Hepatocyte (in vitro differentiated cells): ENCODE measurements around the gene DACT2.

Experiments used
- EZH2phosphoT487 ChIP-seq: fragments of 200-600 bp; sonication (generic); IDR thresholded peaks from one replicate; pipeline ENCODE4 v1.6.1; 2018; ENCODE audit warnings: antibody characterized with exemption, mild to moderate bottlenecking, low read depth, moderate library complexity; ENCODE audit not compliant: unreplicated experiment, severe bottlenecking
- TF ChIP-seq, protein P1 (sequence below): fragments of 200-600 bp; sonication (generic); IDR thresholded peaks from 2 replicates; pipeline ENCODE4 v1.5.1; 2016; ENCODE audit warnings: antibody characterized with exemption, mild to moderate bottlenecking; ENCODE audit not compliant: poor library complexity

DNA sequence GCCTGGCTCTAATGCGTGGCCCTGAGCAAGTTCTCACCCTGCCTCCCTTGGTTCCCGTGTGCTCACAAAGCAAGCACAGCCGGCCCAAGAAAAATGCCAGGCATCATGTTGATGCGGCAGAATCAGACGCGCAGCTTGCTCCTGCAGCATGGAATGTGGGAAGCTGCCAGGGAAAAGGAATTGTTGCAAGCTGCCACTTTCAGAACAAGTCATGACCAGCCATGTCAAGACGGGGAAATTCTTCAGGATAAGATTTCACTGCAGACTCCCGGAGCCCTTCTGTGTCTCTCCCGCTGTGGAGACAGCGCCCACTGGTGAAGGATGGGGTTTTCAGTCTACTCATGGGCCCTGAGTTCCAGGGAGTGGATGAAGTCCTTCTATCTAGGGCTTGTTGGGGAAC, 4.6 kb downstream of the DACT2 start:
- TF ChIP-seq, protein P1, sequence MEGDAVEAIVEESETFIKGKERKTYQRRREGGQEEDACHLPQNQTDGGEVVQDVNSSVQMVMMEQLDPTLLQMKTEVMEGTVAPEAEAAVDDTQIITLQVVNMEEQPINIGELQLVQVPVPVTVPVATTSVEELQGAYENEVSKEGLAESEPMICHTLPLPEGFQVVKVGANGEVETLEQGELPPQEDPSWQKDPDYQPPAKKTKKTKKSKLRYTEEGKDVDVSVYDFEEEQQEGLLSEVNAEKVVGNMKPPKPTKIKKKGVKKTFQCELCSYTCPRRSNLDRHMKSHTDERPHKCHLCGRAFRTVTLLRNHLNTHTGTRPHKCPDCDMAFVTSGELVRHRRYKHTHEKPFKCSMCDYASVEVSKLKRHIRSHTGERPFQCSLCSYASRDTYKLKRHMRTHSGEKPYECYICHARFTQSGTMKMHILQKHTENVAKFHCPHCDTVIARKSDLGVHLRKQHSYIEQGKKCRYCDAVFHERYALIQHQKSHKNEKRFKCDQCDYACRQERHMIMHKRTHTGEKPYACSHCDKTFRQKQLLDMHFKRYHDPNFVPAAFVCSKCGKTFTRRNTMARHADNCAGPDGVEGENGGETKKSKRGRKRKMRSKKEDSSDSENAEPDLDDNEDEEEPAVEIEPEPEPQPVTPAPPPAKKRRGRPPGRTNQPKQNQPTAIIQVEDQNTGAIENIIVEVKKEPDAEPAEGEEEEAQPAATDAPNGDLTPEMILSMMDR, result peak; percentile 47
- no peak for TF ChIP-seq EZH2phosphoT487
